H9 (cell line): ENCODE data around the gene LEPR. TPM values are rescaled to one million over a fixed set of nuclear protein-coding genes. Genes with fewer than 3 reads are reported as not detected.

Experiments used
- DNase-seq: peaks from one replicate; pipeline ENCODE4 v3.0.0-alpha.2; 2017
- H2AFZ ChIP-seq: one replicate; pipeline ENCODE4 v1.6.1; 2013; ENCODE audit warnings: mild to moderate bottlenecking, low read length, control low read depth, moderate library complexity
- H2AK5ac ChIP-seq: 2 replicates; pipeline ENCODE4 v1.6.1; 2013; ENCODE audit warnings: low read length, control low read depth, mixed read lengths; ENCODE audit not compliant: insufficient read length
- H2BK120ac ChIP-seq: one replicate; pipeline ENCODE4 v1.6.1; 2013; ENCODE audit warnings: low read depth, mild to moderate bottlenecking, low read length, control low read depth, inconsistent platforms; ENCODE audit not compliant: poor library complexity, severe bottlenecking
- H2BK12ac ChIP-seq: 2 replicates; pipeline ENCODE4 v1.6.1; 2013; ENCODE audit warnings: low read length, control low read depth, mixed read lengths, low read depth; ENCODE audit not compliant: insufficient read length
- H2BK15ac ChIP-seq: 2 replicates; pipeline ENCODE4 v1.6.1; 2013; ENCODE audit warnings: low read depth, low read length, control low read depth
- H2BK20ac ChIP-seq: one replicate; pipeline ENCODE4 v1.6.1; 2013; ENCODE audit warnings: low read depth, mild to moderate bottlenecking, low read length, control low read depth, inconsistent platforms; ENCODE audit not compliant: poor library complexity, severe bottlenecking
- H2BK5ac ChIP-seq: 2 replicates; pipeline ENCODE4 v1.6.1; 2013; ENCODE audit warnings: low read length, control low read depth, mixed read lengths; ENCODE audit not compliant: insufficient read length
- H3K14ac ChIP-seq: 2 replicates; pipeline ENCODE4 v1.6.1; 2013; ENCODE audit warnings: low read length, control low read depth; ENCODE audit not compliant: insufficient read depth
- H3K18ac ChIP-seq: 2 replicates; pipeline ENCODE4 v1.6.1; 2013; ENCODE audit warnings: low read depth, mild to moderate bottlenecking, mixed read lengths, low read length, control low read depth; ENCODE audit not compliant: insufficient read length
- H3K23ac ChIP-seq: 2 replicates; pipeline ENCODE4 v1.6.1; 2013; ENCODE audit warnings: low read length, control low read depth, mixed read lengths, low read depth; ENCODE audit not compliant: insufficient read length
- H3K23me2 ChIP-seq: 2 replicates; pipeline ENCODE4 v1.6.1; 2013; ENCODE audit warnings: low read depth, mild to moderate bottlenecking, mixed read lengths, low read length, control low read depth; ENCODE audit not compliant: insufficient read length, poor library complexity, severe bottlenecking
- H3K27ac ChIP-seq: 2 replicates; pipeline ENCODE4 v1.5.1; 2013; ENCODE audit warnings: low read length, control low read depth, mixed read lengths, low read depth; ENCODE audit not compliant: insufficient read length
- H3K27me3 ChIP-seq: 2 replicates; pipeline ENCODE4 v1.6.1; 2013; ENCODE audit warnings: low read length, control low read depth, inconsistent platforms; ENCODE audit not compliant: insufficient read depth
- H3K4ac ChIP-seq: 2 replicates; pipeline ENCODE4 v1.6.1; 2013; ENCODE audit warnings: low read depth, mild to moderate bottlenecking, control low read depth, inconsistent platforms, low read length, moderate library complexity
- H3K4me1 ChIP-seq: 2 replicates; pipeline ENCODE4 v1.6.1; 2013; ENCODE audit warnings: low read length, control low read depth, inconsistent platforms; ENCODE audit not compliant: insufficient read depth
- H3K4me2 ChIP-seq: 2 replicates; pipeline ENCODE4 v1.6.1; 2013; ENCODE audit warnings: low read length, control low read depth, mixed read lengths; ENCODE audit not compliant: insufficient read length, insufficient read depth
- H3K56ac ChIP-seq: 2 replicates; pipeline ENCODE4 v1.6.1; 2013; ENCODE audit warnings: low read depth, mild to moderate bottlenecking, mixed read lengths, low read length, control low read depth; ENCODE audit not compliant: insufficient read length
- H3K79me1 ChIP-seq: 2 replicates; pipeline ENCODE4 v1.6.1; 2013; ENCODE audit warnings: low read depth, mild to moderate bottlenecking, moderate library complexity, low read length, control low read depth, inconsistent platforms; ENCODE audit not compliant: insufficient read depth, poor library complexity, severe bottlenecking
- H3K79me2 ChIP-seq: 2 replicates; pipeline ENCODE4 v1.6.1; 2013; ENCODE audit warnings: low read length, control low read depth, inconsistent platforms; ENCODE audit not compliant: insufficient read depth
- H3K9ac ChIP-seq: 2 replicates; pipeline ENCODE4 v1.6.1; 2013; ENCODE audit warnings: low read length, control low read depth, mixed read lengths; ENCODE audit not compliant: insufficient read length; ENCODE audit errors: extremely low read depth
- H3K9me3 ChIP-seq: one replicate; pipeline ENCODE4 v1.6.1; 2013; ENCODE audit warnings: low read depth, low read length, inconsistent platforms; ENCODE audit not compliant: control insufficient read depth
- H3T11ph ChIP-seq: one replicate; pipeline ENCODE4 v1.6.1; 2013; ENCODE audit warnings: mild to moderate bottlenecking, low read length, control low read depth, inconsistent platforms
- H4K20me1 ChIP-seq: one replicate; pipeline ENCODE4 v1.6.1; 2013; ENCODE audit not compliant: control insufficient read depth, insufficient read length, insufficient read depth
- H4K5ac ChIP-seq: 2 replicates; pipeline ENCODE4 v1.6.1; 2013; ENCODE audit warnings: low read depth, mild to moderate bottlenecking, mixed read lengths, low read length, control low read depth; ENCODE audit not compliant: insufficient read length
- H4K8ac ChIP-seq: replicated peaks from 2 replicates; pipeline ENCODE4 v1.6.1; 2013; ENCODE audit warnings: low read length, control low read depth, mixed read lengths, low read depth; ENCODE audit not compliant: insufficient read length
- H4K91ac ChIP-seq: 2 replicates; pipeline ENCODE4 v1.6.1; 2013; ENCODE audit warnings: low read depth, mild to moderate bottlenecking, moderate library complexity, mixed read lengths, low read length, control low read depth; ENCODE audit not compliant: insufficient read length
- H3K27ac Mint-ChIP-seq, 3 experiments: 2 replicates in 2 of 3; 3 replicates in 1 of 3; pipeline ENCODE4 v1.8.0; 2020 to 2021; ENCODE audit warnings: mixed read lengths in 3 of 3, mild to moderate bottlenecking in 1 of 3, moderate library complexity in 1 of 3
- H3K27me3 Mint-ChIP-seq: 2 replicates; pipeline ENCODE4 v1.8.0; 2021; ENCODE audit warnings: low read depth, mild to moderate bottlenecking, moderate library complexity, mixed read lengths
- H3K36me3 Mint-ChIP-seq, 3 experiments: 2 replicates in 2 of 3; 3 replicates in 1 of 3; pipeline ENCODE4 v1.8.0; 2020 to 2021; ENCODE audit warnings: low read depth in 3 of 3, mixed read lengths in 3 of 3; ENCODE audit not compliant: insufficient read depth in 1 of 3
- H3K4me1 Mint-ChIP-seq, 2 experiments: 2 replicates each; pipeline ENCODE4 v1.8.0; 2020; ENCODE audit warnings: mixed read lengths in 2 of 2
- H3K4me3 Mint-ChIP-seq, 2 experiments: 2 replicates in 1 of 2; 3 replicates in 1 of 2; pipeline ENCODE4 v1.8.0; 2020 to 2021; ENCODE audit warnings: mild to moderate bottlenecking in 2 of 2, mixed read lengths in 2 of 2, moderate library complexity in 1 of 2
- H3K9me3 Mint-ChIP-seq, 2 experiments: 2 replicates in 1 of 2; 3 replicates in 1 of 2; pipeline ENCODE4 v1.8.0; 2020; ENCODE audit warnings: mild to moderate bottlenecking in 2 of 2, mixed read lengths in 2 of 2, moderate library complexity in 1 of 2
- CTCF ChIP-seq: fragments of 200-600 bp; sonication (generic); conservative IDR thresholded peaks from 3 replicates; pipeline ENCODE4 v1.8.0; 2021; ENCODE audit warnings: antibody characterized with exemption, mild to moderate bottlenecking
- WGBS: extraction: QIAGEN DNeasy Blood & Tissue Kit; methylation state at CpG from one replicate; pipeline ENCODE4 v1.1.7; 2013; ENCODE audit warnings: missing lambda C conversion rate, low lambda C conversion rate, mixed read lengths; ENCODE audit not compliant: insufficient read length; ENCODE audit errors: extremely low coverage; 5-methylcytosine and 5-hydroxymethylcytosine counted together
- total RNA-seq: library from RNA; stranded (reverse); gene quantifications from 2 replicates; pipeline ENCODE4 v1.2.1, GENCODE V29; 2021

Gene LEPR
- total RNA-seq, 1 experiment from 2014 or later: 3.3 TPM

- Histone ChIP-seq H3K56ac (no peak overlapping the region), H2AK5ac (no peak overlapping the region), H3K4me1 (peaks cover 7% of the 10 kb centered on the region; the same call in 1 of the 2 replicates), H2BK15ac (no peak overlapping the region), H2BK20ac (no peak overlapping the region), H3K14ac (no peak overlapping the region), H4K8ac (no peak overlapping the region), H3T11ph (no peak overlapping the region), H2BK12ac (no peak overlapping the region), H3K79me2 (peaks cover 10% of the 10 kb centered on the region; the same call in 1 of the 2 replicates), H3K18ac (no peak overlapping the region), H2BK5ac (no peak overlapping the region), H4K20me1 (no peaks in the 10 kb centered on the region), H3K9me3 (no peaks in the 10 kb centered on the region), H2BK120ac (no peak overlapping the region), H3K23ac (no peak overlapping the region), H3K27me3 (no peaks in the 10 kb centered on the region), H3K4ac (no peak overlapping the region), H3K23me2 (peaks cover 4% of the 10 kb centered on the region), H3K27ac (peak overlapping the region; percentile 73), H3K79me1 (peaks cover 4% of the 10 kb centered on the region), H2AFZ (no peak overlapping the region), H3K9ac (no peak overlapping the region), H4K5ac (no peak overlapping the region), H4K91ac (no peak overlapping the region), H3K4me2 (peak overlapping the region; percentile 27)
- H3K36me3 Mint-ChIP-seq: peaks cover 9 to 37% (median 26%) of the 10 kb centered on the region in 3 experiments; a peak in 6 of 7 replicates
- no peaks in the 10 kb centered on the region for H3K9me3 Mint-ChIP-seq
- H3K4me3 Mint-ChIP-seq: peak overlapping the region in 1 of 2 experiments; percentile 31; a peak in 1 of 5 replicates
- peak; percentile 45 for DNase-seq
- no peaks in the 10 kb centered on the region for H3K27me3 Mint-ChIP-seq
- H3K27ac Mint-ChIP-seq: peak overlapping the region; percentile 80 to 98 (median 98)
- no peak for TF ChIP-seq CTCF
- no CpG with 5 or more reads among the region's 3 CpGs for WGBS
- H3K4me1 Mint-ChIP-seq: peaks cover 29 to 42% of the 10 kb centered on the region in 2 experiments
These were observed 5.2 kb downstream of the LEPR start for GRCh38 chr1:65425697-65426096.
